ENCODE results near the gene MGLL.

DNA sequence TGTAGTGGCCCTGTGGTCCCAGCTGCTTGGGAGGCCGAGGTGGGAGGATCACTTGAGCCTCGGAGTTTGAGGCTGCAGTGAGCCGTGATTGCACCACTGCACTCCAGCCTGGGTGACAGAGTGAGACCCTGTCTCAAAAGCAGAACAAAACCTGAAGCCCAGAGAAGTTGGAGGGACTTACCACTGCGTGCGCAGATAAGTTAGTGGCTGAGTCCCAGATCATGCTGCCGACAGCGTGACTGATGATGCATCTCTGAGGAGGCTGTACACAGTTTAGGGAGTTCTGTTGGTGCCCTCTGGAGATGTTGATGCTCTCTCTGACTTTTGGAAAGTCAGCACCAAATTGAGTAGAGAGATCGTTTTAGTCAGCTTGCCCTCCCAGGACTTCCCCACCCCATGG, 165.4 kb downstream of the MGLL start:
- no peak for TF ChIP-seq CTCF (IDR thresholded peaks at IDR 0.05; ENCODE audit: low read depth, low read length)
- TF ChIP-seq EZH2phosphoT487 (IDR thresholded peaks at IDR 0.05; ENCODE audit: low read depth): no peak

Data from OCI-LY3 (cell line).